Liver (tissue), 9 donors: ENCODE results near the gene C14orf132. TPM values are rescaled to one million over a fixed set of nuclear protein-coding genes. Genes with fewer than 3 reads are reported as not detected.

Experiments used
- DNase-seq: peaks from one replicate; pipeline ENCODE4 v3.0.0-alpha.2; 2017; ENCODE audit warnings: low spot score
- H3K27ac ChIP-seq, 2 donors: one replicate each; pipeline ENCODE4 v1.7.0; 2013; ENCODE audit warnings: inconsistent platforms in 2 of 2, low read length in 2 of 2, control low read depth in 1 of 2, low read depth in 1 of 2, mild to moderate bottlenecking in 1 of 2
- H3K27me3 ChIP-seq, 4 donors: one replicate each; pipeline versions ENCODE4 v1.6.1 to v1.7.0; 2013; ENCODE audit warnings: low read length in 3 of 4, inconsistent platforms in 1 of 4, mild to moderate bottlenecking in 1 of 4, moderate library complexity in 1 of 4; ENCODE audit not compliant: control insufficient read depth in 4 of 4, insufficient read depth in 4 of 4
- H3K36me3 ChIP-seq, 4 donors: one replicate each; pipeline versions ENCODE4 v1.6.1 to v1.7.0; 2013; ENCODE audit warnings: low read length in 3 of 4, mild to moderate bottlenecking in 3 of 4, low read depth in 1 of 4, moderate library complexity in 1 of 4; ENCODE audit not compliant: control insufficient read depth in 4 of 4, insufficient read depth in 3 of 4
- H3K4me1 ChIP-seq, 4 donors: one replicate each; pipeline versions ENCODE4 v1.6.1 to v1.7.0; 2013; ENCODE audit warnings: low read length in 3 of 4, mild to moderate bottlenecking in 3 of 4, moderate library complexity in 1 of 4; ENCODE audit not compliant: control insufficient read depth in 4 of 4, insufficient read depth in 4 of 4
- H3K4me3 ChIP-seq, 3 donors: one replicate each; pipeline versions ENCODE4 v1.6.1 to v1.7.0; 2013; ENCODE audit warnings: low read length in 3 of 3, control low read depth in 1 of 3, low read depth in 1 of 3, mild to moderate bottlenecking in 1 of 3
- H3K9ac ChIP-seq, 2 donors: one replicate each; pipeline ENCODE4 v1.7.0; 2013; ENCODE audit warnings: low read length in 2 of 2, mild to moderate bottlenecking in 2 of 2, moderate library complexity in 2 of 2, control low read depth in 1 of 2, low read depth in 1 of 2
- H3K9me3 ChIP-seq, 4 donors: one replicate each; pipeline versions ENCODE4 v1.6.1 to v1.7.0; 2013; ENCODE audit warnings: low read length in 3 of 4; ENCODE audit not compliant: control insufficient read depth in 4 of 4
- ATF3 ChIP-seq: IDR thresholded peaks from 2 replicates; pipeline ENCODE4 v1.6.1; 2016; ENCODE audit warnings: antibody characterized with exemption
- CTCF ChIP-seq: fragments of 150-350 bp; IDR thresholded peaks from 2 replicates; pipeline ENCODE4 v1.5.1; 2017; ENCODE audit warnings: improper control_type of control experiment, low read depth, low read length; ENCODE audit not compliant: missing input control
- EGR1 ChIP-seq, 2 donors: IDR thresholded peaks; 2 replicates each; pipeline ENCODE4 v1.6.1; 2016 to 2018; ENCODE audit warnings: antibody characterized with exemption in 2 of 2, low read depth in 2 of 2
- FOXA1 ChIP-seq: IDR thresholded peaks from 2 replicates; pipeline ENCODE4 v1.6.1; 2016; ENCODE audit warnings: antibody characterized with exemption
- FOXA2 ChIP-seq: IDR thresholded peaks from 2 replicates; pipeline ENCODE4 v1.6.1; 2016; ENCODE audit warnings: antibody characterized with exemption
- GABPA ChIP-seq, 2 donors: IDR thresholded peaks in 1 of 2; conservative IDR thresholded peaks in 1 of 2; 2 replicates each; pipeline ENCODE4 v1.6.1; 2016; ENCODE audit warnings: antibody characterized with exemption in 2 of 2, mild to moderate bottlenecking in 1 of 2, moderate library complexity in 1 of 2
- HNF4A ChIP-seq, 2 donors: conservative IDR thresholded peaks; 2 replicates each; pipeline ENCODE4 v1.6.1; 2016; ENCODE audit warnings: antibody characterized with exemption in 2 of 2, mild to moderate bottlenecking in 2 of 2
- HNF4G ChIP-seq: IDR thresholded peaks from 2 replicates; pipeline ENCODE4 v1.6.1; 2016; ENCODE audit warnings: antibody characterized with exemption
- JUND ChIP-seq, 2 donors: IDR thresholded peaks; 2 replicates each; pipeline ENCODE4 v1.6.1; 2016; ENCODE audit warnings: antibody characterized with exemption in 2 of 2
- NR2F2 ChIP-seq: IDR thresholded peaks from 2 replicates; pipeline ENCODE4 v1.6.1; 2016; ENCODE audit warnings: antibody characterized with exemption
- RAD21 ChIP-seq, 2 donors: IDR thresholded peaks; 2 replicates each; pipeline ENCODE4 v1.6.1; 2016; ENCODE audit warnings: antibody characterized with exemption in 2 of 2, mild to moderate bottlenecking in 2 of 2
- REST ChIP-seq: IDR thresholded peaks from 2 replicates; pipeline ENCODE4 v1.6.1; 2016; ENCODE audit warnings: antibody characterized with exemption, mild to moderate bottlenecking
- RXRA ChIP-seq, 2 donors: IDR thresholded peaks; 2 replicates each; pipeline ENCODE4 v1.6.1; 2017 to 2018; ENCODE audit warnings: antibody characterized with exemption in 2 of 2, mild to moderate bottlenecking in 1 of 2
- SP1 ChIP-seq: IDR thresholded peaks from 2 replicates; pipeline ENCODE4 v1.6.1; 2018; ENCODE audit warnings: antibody characterized with exemption, mild to moderate bottlenecking
- TAF1 ChIP-seq: conservative IDR thresholded peaks from 2 replicates; pipeline ENCODE4 v1.6.1; 2016; ENCODE audit warnings: antibody characterized with exemption, mild to moderate bottlenecking
- YY1 ChIP-seq: IDR thresholded peaks from 2 replicates; pipeline ENCODE4 v1.6.1; 2016; ENCODE audit warnings: antibody characterized with exemption, mild to moderate bottlenecking
- ZBTB33 ChIP-seq: IDR thresholded peaks from 2 replicates; pipeline ENCODE4 v1.6.1; 2016; ENCODE audit warnings: antibody characterized with exemption
- WGBS: extraction: QIAGEN DNeasy Blood & Tissue Kit; methylation state at CpG from one replicate; pipeline ENCODE4 v1.1.7; 2013; 5-methylcytosine and 5-hydroxymethylcytosine counted together
- polyA plus RNA-seq, 2 donors: library from polyadenylated mRNA; stranded (reverse) in 1 of 2; unstranded in 1 of 2; fragments of 200-250 nt in 1 of 2; fragments of >200 nt in 1 of 2; fragmentation: Nextera tagmentation in 1 of 2; extraction: Ambion mirVana in 1 of 2; gene quantifications; one replicate each; pipeline versions ENCODE4 v1.2.1 to v1.2.3, GENCODE V29; 2013 to 2015
- total RNA-seq, 2 donors: library from RNA; depleted of rRNA; stranded (reverse); fragments of >200 nt; gene quantifications; one replicate each; pipeline ENCODE4 v1.2.3, GENCODE V29; 2014
- TF ChIP-seq, protein P1 (sequence below): IDR thresholded peaks from 2 replicates; pipeline ENCODE4 v1.6.1; 2016; ENCODE audit warnings: antibody characterized with exemption
- donor health status: healthy.
- donor health status: healthy.
- donor health status: healthy.
- donor health status: healthy.
- donor health status: healthy.

The C14orf132 gene
- total and polyA plus RNA-seq, 4 donors, result 1.8 to 3.0 (median 2.1) TPM

- Histone ChIP-seq H3K4me3 (no peak overlapping the region), H3K27ac (no peak overlapping the region), H3K36me3 (peaks cover 0 to 5% (median 3%) of the 10 kb centered on the region in 4 donors), H3K9ac (no peak overlapping the region), H3K27me3 (no peaks in the 10 kb centered on the region), H3K9me3 (no peaks in the 10 kb centered on the region), H3K4me1 (peaks cover 3 to 10% (median 8%) of the 10 kb centered on the region in 4 donors)
- TF ChIP-seq ZBTB33 (no peak), ATF3 (no peak), HNF4G (no peak), FOXA1 (no peak), EGR1 (IDR thresholded peaks at IDR 0.05; ENCODE audit: low read depth in 2 of 2) (no peak), RAD21 (IDR thresholded peaks at IDR 0.05) (no peak), FOXA2 (no peak), RXRA (IDR thresholded peaks at IDR 0.05) (no peak), CTCF (no peak), TAF1 (no peak), NR2F2 (no peak)
- TF ChIP-seq, protein P1, sequence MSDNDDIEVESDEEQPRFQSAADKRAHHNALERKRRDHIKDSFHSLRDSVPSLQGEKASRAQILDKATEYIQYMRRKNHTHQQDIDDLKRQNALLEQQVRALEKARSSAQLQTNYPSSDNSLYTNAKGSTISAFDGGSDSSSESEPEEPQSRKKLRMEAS, result no peak
- DNase-seq, result no peak
- WGBS, result 78% methylated on average over 12 of the region's 12 CpGs
Observed at GRCh38 chr14:96090441-96091148, 51.4 kb downstream of the C14orf132 start.

DNA sequence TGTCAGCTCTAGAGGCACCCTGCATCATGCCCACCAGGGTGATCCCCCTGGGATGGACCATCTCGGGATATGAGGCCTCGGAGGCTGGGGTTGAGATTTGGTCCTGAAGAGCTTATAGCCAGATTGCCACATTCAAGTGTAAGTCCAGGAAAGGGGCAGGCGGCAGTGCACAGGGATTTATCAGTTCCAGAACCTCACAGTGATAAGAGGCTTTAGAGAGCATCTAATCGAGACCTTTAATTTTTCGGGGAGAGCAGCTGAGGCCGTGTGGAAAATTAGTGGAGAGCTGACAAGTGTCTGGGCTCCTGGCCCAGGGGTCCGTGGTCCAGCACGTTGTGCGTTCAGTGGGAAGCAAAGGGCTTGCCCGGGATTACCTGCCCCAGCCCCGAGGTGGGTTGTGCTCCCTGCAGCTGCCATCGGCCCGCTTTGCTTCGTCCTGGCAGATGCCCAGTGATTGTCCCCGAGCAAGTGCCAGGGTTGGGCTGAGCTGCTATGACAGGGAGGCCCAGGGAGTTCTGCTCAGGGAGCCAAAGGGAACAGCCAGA is 52.1 kb downstream of the C14orf132 start:
- Histone ChIP-seq H3K9me3 (no peaks in the 10 kb centered on the region), H3K4me3 (no peak overlapping the region), H3K9ac (no peak overlapping the region), H3K27ac (no peak overlapping the region), H3K36me3 (peaks cover 0 to 5% (median 3%) of the 10 kb centered on the region in 4 donors), H3K4me1 (peaks cover 7 to 15% (median 12%) of the 10 kb centered on the region in 4 donors), H3K27me3 (no peaks in the 10 kb centered on the region)
- WGBS, result 84% methylated on average over 15 of the region's 15 CpGs
- DNase-seq, result no peak
- TF ChIP-seq HNF4A (conservative IDR thresholded peaks at IDR 0.05) (no peak), FOXA2 (no peak), REST (no peak), GABPA (IDR thresholded peaks at IDR 0.05 in 1 of 2, conservative IDR thresholded peaks at IDR 0.05 in 1 of 2) (no peak), EGR1 (IDR thresholded peaks at IDR 0.05; ENCODE audit: low read depth in 2 of 2) (no peak), SP1 (no peak), JUND (IDR thresholded peaks at IDR 0.05) (no peak), FOXA1 (no peak), TAF1 (no peak), YY1 (no peak), ZBTB33 (no peak), ATF3 (no peak), NR2F2 (no peak)
- TF ChIP-seq, protein P1, result no peak
